A549 treated with CpdA at 1 μM for 4 hours (cell line): Measurements from ENCODE around the gene GZMA. TPM values are rescaled to one million over a fixed set of nuclear protein-coding genes. Genes with fewer than 3 reads are reported as not detected.

Source experiments
- total RNA-seq: library from RNA; stranded (reverse); fragments of 200-300 nt; extraction: Qiagen RNA extraction; gene quantifications from 5 replicates; pipeline ENCODE4 v1.2.3, GENCODE V29; 2022; ENCODE audit warnings: low read depth

Gene GZMA
- total RNA-seq, result not detected in 5 replicates

DNA sequence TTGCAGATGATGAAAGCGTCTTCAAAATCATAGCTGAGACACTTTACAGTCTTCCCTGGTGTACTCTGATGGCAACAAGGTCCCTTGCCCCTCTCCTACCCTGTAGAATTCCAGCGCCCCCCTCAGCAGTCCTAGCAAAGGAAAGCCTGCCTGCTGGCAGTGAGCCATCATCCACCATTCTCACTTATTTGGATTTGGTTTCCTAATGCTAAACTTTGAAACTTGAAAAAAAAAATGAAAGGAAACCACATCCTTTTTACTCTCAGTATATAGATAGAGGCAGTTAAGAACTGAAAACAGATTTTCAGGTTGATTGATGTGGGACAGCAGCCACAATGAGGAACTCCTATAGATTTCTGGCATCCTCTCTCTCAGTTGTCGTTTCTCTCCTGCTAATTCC is at the start of gene GZMA:
TSS of gene GZMA (plus strand) at position 299 of the 400 bp plus-strand sequence. CDS start at position 336, 37 bp downstream.

Other genes starting within 250 kb of the GZMA start
- gene ESM1, start 117.1 kb upstream of the GZMA start, total RNA-seq, result not detected in 5 replicates
- gene GZMK, start 78.4 kb upstream of the GZMA start, total RNA-seq, result not detected in 5 replicates
- gene GPX8, start 57.5 kb downstream of the GZMA start, total RNA-seq, result 38.0 to 48.1 TPM (median 38.8 TPM) in 5 replicates
- 0.07 to 0.16 TPM (median 0.12 TPM) in 5 replicates for gene CDC20B, start 70.5 kb downstream of the GZMA start, total RNA-seq
- 1.8 to 2.5 TPM (median 2.2 TPM) in 5 replicates for gene MCIDAS, start 124.7 kb downstream of the GZMA start, total RNA-seq
- gene CCNO, start 131.0 kb downstream of the GZMA start, total RNA-seq, result 5.4 to 10.2 TPM (median 8.9 TPM) in 5 replicates
- 21.1 to 26.6 TPM (median 23.5 TPM) in 5 replicates for gene DHX29, start 205.0 kb downstream of the GZMA start, total RNA-seq
- 28.3 to 67.0 TPM (median 37.8 TPM) in 5 replicates for gene MTREX, start 205.3 kb downstream of the GZMA start, total RNA-seq